Astrocyte (in vitro differentiated cells and primary cell): ENCODE results near the gene DNAL4. TPM values are rescaled to one million over a fixed set of nuclear protein-coding genes. Genes with fewer than 3 reads are reported as not detected.

Experiments
- DNase-seq: peaks from one replicate; pipeline ENCODE4 v3.0.0-alpha.2; 2010; ENCODE audit warnings: low read depth
- FAIRE-seq: peaks from 2 replicates; lab custom pipeline; 2011; peaks lifted over from hg19 to GRCh38; lab: Jason Lieb, UNC
- H2AFZ ChIP-seq: 2 replicates; pipeline ENCODE4 v1.6.0; 2012; ENCODE audit warnings: low read depth, low read length, inconsistent platforms
- H3K27ac ChIP-seq: 2 replicates; pipeline ENCODE4 v1.5.1; 2011; ENCODE audit warnings: low read depth, low read length, inconsistent platforms
- H3K27me3 ChIP-seq: 2 replicates; pipeline ENCODE4 v1.6.0; 2011; ENCODE audit warnings: low read length, inconsistent platforms; ENCODE audit not compliant: insufficient read depth
- H3K36me3 ChIP-seq: 2 replicates; pipeline ENCODE4 v1.5.1; 2011; ENCODE audit warnings: low read length, inconsistent platforms; ENCODE audit not compliant: insufficient read depth
- H3K4me1 ChIP-seq: 2 replicates; pipeline ENCODE4 v1.5.1; 2011; ENCODE audit warnings: low read length, inconsistent platforms; ENCODE audit not compliant: insufficient read depth
- H3K4me2 ChIP-seq: 2 replicates; pipeline ENCODE4 v1.6.0; 2012; ENCODE audit warnings: low read length, inconsistent platforms
- H3K4me3 ChIP-seq: 2 replicates; pipeline ENCODE4 v1.5.1; 2011; ENCODE audit warnings: low read depth, mild to moderate bottlenecking, low read length, inconsistent platforms; ENCODE audit not compliant: insufficient read depth
- H3K79me2 ChIP-seq: 2 replicates; pipeline ENCODE4 v1.6.0; 2012; ENCODE audit warnings: mild to moderate bottlenecking, low read length, inconsistent platforms; ENCODE audit not compliant: insufficient read depth
- H3K9ac ChIP-seq: 2 replicates; pipeline ENCODE4 v1.6.0; 2012; ENCODE audit warnings: mild to moderate bottlenecking, low read length, inconsistent platforms
- H3K9me3 ChIP-seq: 2 replicates; pipeline ENCODE4 v1.5.1; 2012; ENCODE audit warnings: low read depth, mild to moderate bottlenecking, low read length, inconsistent platforms; ENCODE audit not compliant: insufficient read depth
- H4K20me1 ChIP-seq: 2 replicates; pipeline ENCODE4 v1.6.0; 2012; ENCODE audit warnings: low read length, inconsistent platforms; ENCODE audit not compliant: insufficient read depth
- H3K27ac Mint-ChIP-seq: one replicate; pipeline ENCODE4 v1.8.0; 2021; ENCODE audit warnings: mild to moderate bottlenecking, mixed read lengths; ENCODE audit not compliant: unreplicated experiment
- H3K27me3 Mint-ChIP-seq: one replicate; pipeline ENCODE4 v1.8.0; 2021; ENCODE audit warnings: low read depth, mixed read lengths; ENCODE audit not compliant: unreplicated experiment
- H3K36me3 Mint-ChIP-seq: one replicate; pipeline ENCODE4 v1.8.0; 2021; ENCODE audit warnings: low read depth, mixed read lengths; ENCODE audit not compliant: unreplicated experiment
- H3K4me1 Mint-ChIP-seq: one replicate; pipeline ENCODE4 v1.8.0; 2021; ENCODE audit warnings: low read depth, mixed read lengths; ENCODE audit not compliant: unreplicated experiment
- H3K4me3 Mint-ChIP-seq: one replicate; pipeline ENCODE4 v1.8.0; 2021; ENCODE audit warnings: mild to moderate bottlenecking, moderate library complexity, mixed read lengths; ENCODE audit not compliant: unreplicated experiment
- H3K9me3 Mint-ChIP-seq: one replicate; pipeline ENCODE4 v1.8.0; 2021; ENCODE audit warnings: mild to moderate bottlenecking, mixed read lengths; ENCODE audit not compliant: unreplicated experiment
- CTCF ChIP-seq: IDR thresholded peaks from 2 replicates; pipeline ENCODE4 v1.5.1; 2011; ENCODE audit warnings: low read depth, mild to moderate bottlenecking, inconsistent platforms, low read length, moderate library complexity; ENCODE audit not compliant: insufficient read depth
- EZH2 ChIP-seq: IDR thresholded peaks from 2 replicates; pipeline ENCODE4 v1.6.1; 2012; ENCODE audit warnings: mild to moderate bottlenecking, low read length, inconsistent platforms; ENCODE audit not compliant: insufficient read depth
- total RNA-seq: library from RNA; stranded (reverse); gene quantifications from 2 replicates; pipeline ENCODE4 v1.2.1, GENCODE V29; 2021

Gene DNAL4
- total RNA-seq, 1 donor from 2014 or later: 12.8 TPM

- peaks cover 3% of the 10 kb centered on the region for H3K4me1 ChIP-seq
- FAIRE-seq (no peak), DNase-seq (no peak)
- H3K4me2 ChIP-seq: no peak overlapping the region
- no peak overlapping the region for H3K4me3 ChIP-seq
- H3K79me2 ChIP-seq: no peaks in the 10 kb centered on the region
- H2AFZ ChIP-seq: no peak overlapping the region
- peaks cover 16% of the 10 kb centered on the region for H3K36me3 Mint-ChIP-seq
- TF ChIP-seq EZH2: no peak
- no peak for TF ChIP-seq CTCF
- H3K9ac ChIP-seq: no peak overlapping the region
- H3K9me3 Mint-ChIP-seq: no peaks in the 10 kb centered on the region
- peaks cover 20% of the 10 kb centered on the region for H3K36me3 ChIP-seq
- H3K4me3 Mint-ChIP-seq: no peak overlapping the region
- peaks cover 38% of the 10 kb centered on the region for H4K20me1 ChIP-seq
- H3K27ac Mint-ChIP-seq: peak overlapping the region; percentile 66
- peaks cover 7% of the 10 kb centered on the region for H3K4me1 Mint-ChIP-seq
- H3K27me3 ChIP-seq: no peaks in the 10 kb centered on the region
- H3K9me3 ChIP-seq: no peaks in the 10 kb centered on the region
- no peaks in the 10 kb centered on the region for H3K27me3 Mint-ChIP-seq
- no peak overlapping the region for H3K27ac ChIP-seq
Observed at GRCh38 chr22:38735465-38736256, 58.3 kb downstream of the DNAL4 start.

- H3K27ac Mint-ChIP-seq: peak overlapping the region; percentile 66
- H3K27me3 Mint-ChIP-seq: no peaks in the 10 kb centered on the region
- no peak overlapping the region for H3K4me3 ChIP-seq
- H3K4me2 ChIP-seq: no peak overlapping the region
- peaks cover 22% of the 10 kb centered on the region for H3K36me3 ChIP-seq
- peaks cover 7% of the 10 kb centered on the region for H3K4me1 Mint-ChIP-seq
- H3K27me3 ChIP-seq: no peaks in the 10 kb centered on the region
- no peak overlapping the region for H2AFZ ChIP-seq
- FAIRE-seq: no peak
- no peak for TF ChIP-seq CTCF
- no peak for TF ChIP-seq EZH2
- DNase-seq: no peak
- no peak overlapping the region for H3K4me3 Mint-ChIP-seq
- peaks cover 21% of the 10 kb centered on the region for H3K36me3 Mint-ChIP-seq
- no peaks in the 10 kb centered on the region for H3K79me2 ChIP-seq
- no peaks in the 10 kb centered on the region for H3K9me3 Mint-ChIP-seq
- H3K9ac ChIP-seq: no peak overlapping the region
- no peak overlapping the region for H3K27ac ChIP-seq
- H3K9me3 ChIP-seq: no peaks in the 10 kb centered on the region
- H4K20me1 ChIP-seq: peaks cover 38% of the 10 kb centered on the region
- peaks cover 3% of the 10 kb centered on the region for H3K4me1 ChIP-seq
Observed at GRCh38 chr22:38735126-38735464, 58.8 kb downstream of the DNAL4 start.
